ENCODE results near the gene TRAPPC13.

DNA sequence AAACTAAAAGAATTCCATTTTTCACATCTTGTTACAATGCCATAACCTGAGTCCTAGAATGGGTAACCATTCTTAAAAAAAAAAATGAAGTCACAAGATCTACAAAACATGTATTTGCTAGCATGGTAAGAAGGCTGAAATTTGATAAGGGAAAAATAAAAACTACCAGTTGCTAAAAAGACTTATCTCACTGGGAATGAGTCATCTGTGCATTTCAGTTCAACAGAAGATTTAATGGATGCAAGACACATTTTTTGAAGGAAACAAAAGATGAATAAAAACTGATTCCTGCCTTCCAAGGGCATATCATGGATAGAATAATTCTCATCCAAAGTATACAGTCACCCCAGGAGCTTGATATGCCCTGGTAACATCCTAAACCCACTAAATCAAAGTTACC lies 49.9 kb downstream of the TRAPPC13 start:
- no peak for TF ChIP-seq POLR2AphosphoS5 (IDR thresholded peaks at IDR 0.05)
- TF ChIP-seq, protein P1, sequence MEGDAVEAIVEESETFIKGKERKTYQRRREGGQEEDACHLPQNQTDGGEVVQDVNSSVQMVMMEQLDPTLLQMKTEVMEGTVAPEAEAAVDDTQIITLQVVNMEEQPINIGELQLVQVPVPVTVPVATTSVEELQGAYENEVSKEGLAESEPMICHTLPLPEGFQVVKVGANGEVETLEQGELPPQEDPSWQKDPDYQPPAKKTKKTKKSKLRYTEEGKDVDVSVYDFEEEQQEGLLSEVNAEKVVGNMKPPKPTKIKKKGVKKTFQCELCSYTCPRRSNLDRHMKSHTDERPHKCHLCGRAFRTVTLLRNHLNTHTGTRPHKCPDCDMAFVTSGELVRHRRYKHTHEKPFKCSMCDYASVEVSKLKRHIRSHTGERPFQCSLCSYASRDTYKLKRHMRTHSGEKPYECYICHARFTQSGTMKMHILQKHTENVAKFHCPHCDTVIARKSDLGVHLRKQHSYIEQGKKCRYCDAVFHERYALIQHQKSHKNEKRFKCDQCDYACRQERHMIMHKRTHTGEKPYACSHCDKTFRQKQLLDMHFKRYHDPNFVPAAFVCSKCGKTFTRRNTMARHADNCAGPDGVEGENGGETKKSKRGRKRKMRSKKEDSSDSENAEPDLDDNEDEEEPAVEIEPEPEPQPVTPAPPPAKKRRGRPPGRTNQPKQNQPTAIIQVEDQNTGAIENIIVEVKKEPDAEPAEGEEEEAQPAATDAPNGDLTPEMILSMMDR (IDR thresholded peaks at IDR 0.05 in 8 of 11, conservative IDR thresholded peaks at IDR 0.05 in 3 of 11): no peak
- TF ChIP-seq POLR2A (IDR thresholded peaks at IDR 0.05): no peak

Measured in spleen (tissue), 7 donors.